Liver (tissue), 9 donors: ENCODE results near the gene KNCN. TPM values are rescaled to one million over a fixed set of nuclear protein-coding genes. Genes with fewer than 3 reads are reported as not detected.

ENCODE experiments used
- DNase-seq: peaks from one replicate; pipeline ENCODE4 v3.0.0-alpha.2; 2017; ENCODE audit warnings: low spot score
- H3K27ac ChIP-seq, 2 donors: one replicate each; pipeline ENCODE4 v1.7.0; 2013; ENCODE audit warnings: inconsistent platforms in 2 of 2, low read length in 2 of 2, control low read depth in 1 of 2, low read depth in 1 of 2, mild to moderate bottlenecking in 1 of 2
- H3K27me3 ChIP-seq, 4 donors: one replicate each; pipeline versions ENCODE4 v1.6.1 to v1.7.0; 2013; ENCODE audit warnings: low read length in 3 of 4, inconsistent platforms in 1 of 4, mild to moderate bottlenecking in 1 of 4, moderate library complexity in 1 of 4; ENCODE audit not compliant: control insufficient read depth in 4 of 4, insufficient read depth in 4 of 4
- H3K36me3 ChIP-seq, 4 donors: one replicate each; pipeline versions ENCODE4 v1.6.1 to v1.7.0; 2013; ENCODE audit warnings: low read length in 3 of 4, mild to moderate bottlenecking in 3 of 4, low read depth in 1 of 4, moderate library complexity in 1 of 4; ENCODE audit not compliant: control insufficient read depth in 4 of 4, insufficient read depth in 3 of 4
- H3K4me1 ChIP-seq, 4 donors: one replicate each; pipeline versions ENCODE4 v1.6.1 to v1.7.0; 2013; ENCODE audit warnings: low read length in 3 of 4, mild to moderate bottlenecking in 3 of 4, moderate library complexity in 1 of 4; ENCODE audit not compliant: control insufficient read depth in 4 of 4, insufficient read depth in 4 of 4
- H3K4me3 ChIP-seq, 3 donors: one replicate each; pipeline versions ENCODE4 v1.6.1 to v1.7.0; 2013; ENCODE audit warnings: low read length in 3 of 3, control low read depth in 1 of 3, low read depth in 1 of 3, mild to moderate bottlenecking in 1 of 3
- H3K9ac ChIP-seq, 2 donors: one replicate each; pipeline ENCODE4 v1.7.0; 2013; ENCODE audit warnings: low read length in 2 of 2, mild to moderate bottlenecking in 2 of 2, moderate library complexity in 2 of 2, control low read depth in 1 of 2, low read depth in 1 of 2
- H3K9me3 ChIP-seq, 4 donors: one replicate each; pipeline versions ENCODE4 v1.6.1 to v1.7.0; 2013; ENCODE audit warnings: low read length in 3 of 4; ENCODE audit not compliant: control insufficient read depth in 4 of 4
- ATF3 ChIP-seq: IDR thresholded peaks from 2 replicates; pipeline ENCODE4 v1.6.1; 2016; ENCODE audit warnings: antibody characterized with exemption
- CTCF ChIP-seq: fragments of 150-350 bp; IDR thresholded peaks from 2 replicates; pipeline ENCODE4 v1.5.1; 2017; ENCODE audit warnings: improper control_type of control experiment, low read depth, low read length; ENCODE audit not compliant: missing input control
- EGR1 ChIP-seq, 2 donors: IDR thresholded peaks; 2 replicates each; pipeline ENCODE4 v1.6.1; 2016 to 2018; ENCODE audit warnings: antibody characterized with exemption in 2 of 2, low read depth in 2 of 2
- FOXA1 ChIP-seq: IDR thresholded peaks from 2 replicates; pipeline ENCODE4 v1.6.1; 2016; ENCODE audit warnings: antibody characterized with exemption
- FOXA2 ChIP-seq: IDR thresholded peaks from 2 replicates; pipeline ENCODE4 v1.6.1; 2016; ENCODE audit warnings: antibody characterized with exemption
- GABPA ChIP-seq, 2 donors: IDR thresholded peaks in 1 of 2; conservative IDR thresholded peaks in 1 of 2; 2 replicates each; pipeline ENCODE4 v1.6.1; 2016; ENCODE audit warnings: antibody characterized with exemption in 2 of 2, mild to moderate bottlenecking in 1 of 2, moderate library complexity in 1 of 2
- HNF4A ChIP-seq, 2 donors: conservative IDR thresholded peaks; 2 replicates each; pipeline ENCODE4 v1.6.1; 2016; ENCODE audit warnings: antibody characterized with exemption in 2 of 2, mild to moderate bottlenecking in 2 of 2
- HNF4G ChIP-seq: IDR thresholded peaks from 2 replicates; pipeline ENCODE4 v1.6.1; 2016; ENCODE audit warnings: antibody characterized with exemption
- JUND ChIP-seq, 2 donors: IDR thresholded peaks; 2 replicates each; pipeline ENCODE4 v1.6.1; 2016; ENCODE audit warnings: antibody characterized with exemption in 2 of 2
- MAX ChIP-seq: IDR thresholded peaks from 2 replicates; pipeline ENCODE4 v1.6.1; 2016; ENCODE audit warnings: antibody characterized with exemption
- NR2F2 ChIP-seq: IDR thresholded peaks from 2 replicates; pipeline ENCODE4 v1.6.1; 2016; ENCODE audit warnings: antibody characterized with exemption
- RAD21 ChIP-seq, 2 donors: IDR thresholded peaks; 2 replicates each; pipeline ENCODE4 v1.6.1; 2016; ENCODE audit warnings: antibody characterized with exemption in 2 of 2, mild to moderate bottlenecking in 2 of 2
- REST ChIP-seq: IDR thresholded peaks from 2 replicates; pipeline ENCODE4 v1.6.1; 2016; ENCODE audit warnings: antibody characterized with exemption, mild to moderate bottlenecking
- RXRA ChIP-seq, 2 donors: IDR thresholded peaks; 2 replicates each; pipeline ENCODE4 v1.6.1; 2017 to 2018; ENCODE audit warnings: antibody characterized with exemption in 2 of 2, mild to moderate bottlenecking in 1 of 2
- SP1 ChIP-seq: IDR thresholded peaks from 2 replicates; pipeline ENCODE4 v1.6.1; 2018; ENCODE audit warnings: antibody characterized with exemption, mild to moderate bottlenecking
- TAF1 ChIP-seq: conservative IDR thresholded peaks from 2 replicates; pipeline ENCODE4 v1.6.1; 2016; ENCODE audit warnings: antibody characterized with exemption, mild to moderate bottlenecking
- YY1 ChIP-seq: IDR thresholded peaks from 2 replicates; pipeline ENCODE4 v1.6.1; 2016; ENCODE audit warnings: antibody characterized with exemption, mild to moderate bottlenecking
- ZBTB33 ChIP-seq: IDR thresholded peaks from 2 replicates; pipeline ENCODE4 v1.6.1; 2016; ENCODE audit warnings: antibody characterized with exemption
- WGBS: extraction: QIAGEN DNeasy Blood & Tissue Kit; methylation state at CpG from one replicate; pipeline ENCODE4 v1.1.7; 2013; 5-methylcytosine and 5-hydroxymethylcytosine counted together
- polyA plus RNA-seq, 2 donors: library from polyadenylated mRNA; stranded (reverse) in 1 of 2; unstranded in 1 of 2; fragments of 200-250 nt in 1 of 2; fragments of >200 nt in 1 of 2; fragmentation: Nextera tagmentation in 1 of 2; extraction: Ambion mirVana in 1 of 2; gene quantifications; one replicate each; pipeline versions ENCODE4 v1.2.1 to v1.2.3, GENCODE V29; 2013 to 2015
- total RNA-seq, 2 donors: library from RNA; depleted of rRNA; stranded (reverse); fragments of >200 nt; gene quantifications; one replicate each; pipeline ENCODE4 v1.2.3, GENCODE V29; 2014
- donor health status: healthy.
- donor health status: healthy.
- donor health status: healthy.
- donor health status: healthy.
- donor health status: healthy.

The KNCN gene
- total and polyA plus RNA-seq, 4 donors, result not detected

GRCh38 chr1:46515576-46515975 lies 35.9 kb downstream of the KNCN start:
- Histone ChIP-seq H3K4me3 (no peak overlapping the region), H3K27me3 (peaks cover 0 to 4% (median 0%) of the 10 kb centered on the region in 4 donors), H3K9ac (no peak overlapping the region), H3K4me1 (no peaks in the 10 kb centered on the region), H3K27ac (no peak overlapping the region), H3K9me3 (no peaks in the 10 kb centered on the region), H3K36me3 (no peaks in the 10 kb centered on the region)
- no peak for DNase-seq
- 95% methylated on average over 6 of the region's 6 CpGs for WGBS
- no peak for TF ChIP-seq REST

GRCh38 chr1:46513536-46513935 lies 37.9 kb downstream of the KNCN start:
- DNase-seq, result no peak
- H3K27me3 ChIP-seq, result peaks cover 0 to 2% (median 0%) of the 10 kb centered on the region in 4 donors
- no peaks in the 10 kb centered on the region for H3K36me3 ChIP-seq
- TF ChIP-seq JUND (IDR thresholded peaks at IDR 0.05) (no peak), MAX (no peak), SP1 (no peak), FOXA1 (no peak), TAF1 (no peak), HNF4A (conservative IDR thresholded peaks at IDR 0.05) (no peak), EGR1 (IDR thresholded peaks at IDR 0.05; ENCODE audit: low read depth in 2 of 2) (no peak), NR2F2 (no peak), RXRA (IDR thresholded peaks at IDR 0.05) (no peak), FOXA2 (no peak), YY1 (no peak), CTCF (no peak), GABPA (IDR thresholded peaks at IDR 0.05 in 1 of 2, conservative IDR thresholded peaks at IDR 0.05 in 1 of 2) (no peak), ZBTB33 (no peak), HNF4G (no peak), ATF3 (no peak), REST (no peak), RAD21 (IDR thresholded peaks at IDR 0.05) (no peak)
- H3K4me1 ChIP-seq, result no peaks in the 10 kb centered on the region
- no peaks in the 10 kb centered on the region for H3K9me3 ChIP-seq
- WGBS, result 80% methylated on average over 5 of the region's 5 CpGs
- H3K4me3 ChIP-seq, result no peak overlapping the region
- H3K27ac ChIP-seq, result no peak overlapping the region
- H3K9ac ChIP-seq, result no peak overlapping the region
